HepG2 (cell line): ENCODE results near the gene ANKEF1. TPM values are rescaled to one million over a fixed set of nuclear protein-coding genes. Genes with fewer than 3 reads are reported as not detected.

Source experiments
- ARNT ChIP-seq: fragments of 450-650 bp; IDR thresholded peaks from 2 replicates; pipeline ENCODE4 v1.6.1; 2017
- CC2D1A ChIP-seq: sonication (generic); formaldehyde crosslinking; IDR thresholded peaks from 2 replicates; pipeline ENCODE4 v1.8.1; 2023; ENCODE audit warnings: mild to moderate bottlenecking, missing genetic modification reagents
- ERF ChIP-seq: IDR thresholded peaks from 2 replicates; pipeline ENCODE4 v1.6.1; 2018; ENCODE audit warnings: missing biosample characterization, missing genetic modification reagents
- FOXP4 ChIP-seq: sonication (generic); formaldehyde crosslinking; IDR thresholded peaks from 2 replicates; pipeline ENCODE4 v1.4.0; 2020; ENCODE audit warnings: missing genetic modification reagents
- HOXA3 ChIP-seq: sonication (generic); formaldehyde crosslinking; IDR thresholded peaks from 2 replicates; pipeline ENCODE4 v1.5.0; 2020; ENCODE audit warnings: missing genetic modification reagents
- IKZF5 ChIP-seq: IDR thresholded peaks from 2 replicates; pipeline ENCODE4 v1.6.1; 2018; ENCODE audit warnings: missing genetic modification reagents, mild to moderate bottlenecking, missing compliant biosample characterization
- JUND ChIP-seq: sonication (generic); formaldehyde crosslinking; IDR thresholded peaks from 2 replicates; pipeline ENCODE4 v1.8.0; 2022; ENCODE audit warnings: mild to moderate bottlenecking, missing genetic modification reagents
- MNT ChIP-seq: fragments of 450-650 bp; IDR thresholded peaks from 2 replicates; pipeline ENCODE4 v1.6.1; 2016
- NFIB ChIP-seq: sonication (generic); formaldehyde crosslinking; IDR thresholded peaks from 2 replicates; pipeline ENCODE4 v1.9.0; 2021; ENCODE audit warnings: missing genetic modification reagents, mild to moderate bottlenecking, borderline replicate concordance
- NR2F2 ChIP-seq: IDR thresholded peaks from 2 replicates; pipeline ENCODE4 v1.6.1; 2012; ENCODE audit warnings: low read depth, inconsistent platforms, borderline replicate concordance
- PHF5A ChIP-seq: IDR thresholded peaks from one replicate; pipeline ENCODE4 v1.6.1; 2018; ENCODE audit warnings: low read depth, missing genetic modification reagents; ENCODE audit not compliant: unreplicated experiment
- RBAK ChIP-seq: sonication (generic); formaldehyde crosslinking; IDR thresholded peaks from 2 replicates; pipeline ENCODE4 v1.5.1; 2020; ENCODE audit warnings: mild to moderate bottlenecking, missing genetic modification reagents
- SMC3 ChIP-seq: IDR thresholded peaks from 2 replicates; pipeline ENCODE4 v1.6.1; 2011; ENCODE audit warnings: low read length, improper control_type of control experiment
- THAP11 ChIP-seq: IDR thresholded peaks from 2 replicates; pipeline ENCODE4 v1.6.1; 2016; ENCODE audit warnings: missing biosample characterization, missing genetic modification reagents
- ZFP1 ChIP-seq: IDR thresholded peaks from 2 replicates; pipeline ENCODE4 v1.6.1; 2016
- ZFP41 ChIP-seq: sonication (generic); formaldehyde crosslinking; IDR thresholded peaks from 2 replicates; pipeline ENCODE4 v1.4.0; 2020; ENCODE audit warnings: mild to moderate bottlenecking, missing genetic modification reagents, borderline replicate concordance
- ZMYM4 ChIP-seq: sonication (generic); formaldehyde crosslinking; IDR thresholded peaks from 2 replicates; pipeline ENCODE4 v1.8.1; 2023; ENCODE audit warnings: mild to moderate bottlenecking, missing genetic modification reagents
- ZNF10 ChIP-seq: sonication (generic); formaldehyde crosslinking; IDR thresholded peaks from 2 replicates; pipeline ENCODE4 v1.4.0; 2020; ENCODE audit warnings: mild to moderate bottlenecking, low read depth, missing genetic modification reagents, borderline replicate concordance
- ZNF343 ChIP-seq: sonication (generic); formaldehyde crosslinking; IDR thresholded peaks from 2 replicates; pipeline ENCODE4 v1.4.0; 2020; ENCODE audit warnings: mild to moderate bottlenecking, missing genetic modification reagents
- ZNF510 ChIP-seq: sonication (generic); formaldehyde crosslinking; IDR thresholded peaks from 2 replicates; pipeline ENCODE4 v1.4.0; 2020; ENCODE audit warnings: low read depth, mild to moderate bottlenecking, missing genetic modification reagents
- ZNF574 ChIP-seq: sonication (generic); formaldehyde crosslinking; IDR thresholded peaks from 2 replicates; pipeline ENCODE4 v1.4.0; 2020; ENCODE audit warnings: missing genetic modification reagents
- ZNF879 ChIP-seq: sonication (generic); formaldehyde crosslinking; IDR thresholded peaks from 2 replicates; pipeline ENCODE4 v1.8.1; 2023; ENCODE audit warnings: missing genetic modification reagents
- polyA plus RNA-seq, 8 experiments: library from polyadenylated mRNA; depleted of rRNA in 3 of 8; stranded (reverse) in 7 of 8; unstranded in 1 of 8; fragments of >200 nt; fragmentation: Illumina TruSeq in 4 of 8; extraction: Trizol in 4 of 8; gene quantifications; 2 replicates each; pipeline versions ENCODE4 v1.2.1 to v1.2.3, GENCODE V29; 2011 to 2016; ENCODE audit warnings: low read depth in 4 of 8, missing spikeins in 1 of 8, mixed read lengths in 1 of 8; ENCODE audit not compliant: insufficient read depth in 1 of 8
- total RNA-seq, 5 experiments: library from RNA; depleted of rRNA; stranded (reverse); fragments of >200 nt; fragmentation: Illumina TruSeq; extraction: Trizol; gene quantifications; 2 replicates each; pipeline ENCODE4 v1.2.3, GENCODE V29; 2016; ENCODE audit warnings: low read depth in 1 of 5

The ANKEF1 gene
- total and polyA plus RNA-seq, 2 of the 13 experiments (the other 11 are each of a cell fraction or from before 2014, with no cell fraction given) = 3.1 to 8.6 TPM

- TF ChIP-seq IKZF5 (CRISPR knock-in tag) = peak; percentile 93
- TF ChIP-seq NFIB (CRISPR knock-in tag) = no peak
- TF ChIP-seq ARNT = no peak
- peak; percentile 91 for TF ChIP-seq HOXA3
- TF ChIP-seq THAP11 (CRISPR knock-in tag) = peak; percentile 88
- peak; percentile 96 for TF ChIP-seq ZMYM4 (CRISPR knock-in tag)
- TF ChIP-seq PHF5A (CRISPR knock-in tag) = peak; percentile 56
- peak; percentile 93 for TF ChIP-seq ZNF574
- no peak; the same call in 1 of the 2 replicates for TF ChIP-seq ZNF879
- TF ChIP-seq ERF (CRISPR knock-in tag) = peak; percentile 94
- TF ChIP-seq RBAK = no peak
- no peak; the same call in 1 of the 2 replicates for TF ChIP-seq NR2F2
- no peak for TF ChIP-seq SMC3
- TF ChIP-seq ZNF10 (CRISPR knock-in tag) = no peak
- peak; percentile 88 for TF ChIP-seq ZNF343 (CRISPR knock-in tag)
- no peak for TF ChIP-seq ZFP41
- peak; percentile 75; the same call in 1 of the 2 replicates for TF ChIP-seq ZFP1 (CRISPR knock-in tag)
- no peak for TF ChIP-seq MNT
- no peak; the same call in 1 of the 2 replicates for TF ChIP-seq JUND
- TF ChIP-seq FOXP4 (CRISPR knock-in tag) = peak; percentile 56
- TF ChIP-seq ZNF510 = peak; percentile 94
- TF ChIP-seq CC2D1A (CRISPR knock-in tag) = no peak
These were observed at the start of gene ANKEF1 (continued) for GRCh38 chr20:10034717-10035571.
